Measurements from ENCODE around the gene HNRNPC. TPM values are rescaled to one million over a fixed set of nuclear protein-coding genes. Genes with fewer than 3 reads are reported as not detected.
"Not testable (repeated sequence)": the region's sequence is repeated elsewhere in the genome, so short reads cannot be mapped to it uniquely, and the experiment has no call there.

HNRNPC gene
- total and polyA plus RNA-seq, 2 of the 8 experiments (the other 6 are each of a cell fraction or from before 2014, with no cell fraction given): 781 to 1,207 TPM

- H2AK5ac ChIP-seq (ENCODE audit: low read depth, low read length); H3K9ac ChIP-seq (replicated peaks in 1 of 4; ENCODE audit: extremely low read depth in 1 of 4, low read depth in 3 of 4, low read length in 3 of 4); H2BK20ac ChIP-seq (ENCODE audit: low read length); H2BK12ac ChIP-seq (ENCODE audit: low read depth, low read length); H3K4me3 ChIP-seq (ENCODE audit: extremely low read depth in 1 of 4, insufficient read depth in 2 of 4, low read depth in 3 of 4, low read length in 4 of 4); H3K27me3 ChIP-seq (replicated peaks in 1 of 4; ENCODE audit: control insufficient read depth in 3 of 4, extremely low read depth in 1 of 4, insufficient read depth in 3 of 4, low read length in 3 of 4); H2BK5ac ChIP-seq (ENCODE audit: low read depth, low read length); H3K4me1 ChIP-seq (replicated peaks in 1 of 4; ENCODE audit: control insufficient read depth in 3 of 4, insufficient read depth in 4 of 4, low read length in 3 of 4); H3K56ac ChIP-seq (replicated peaks; ENCODE audit: insufficient read length, low read depth, low read length); H3K14ac ChIP-seq (ENCODE audit: insufficient read length); H3K79me1 ChIP-seq (ENCODE audit: low read depth, low read length); H2BK15ac ChIP-seq (ENCODE audit: low read length); H2BK120ac ChIP-seq (replicated peaks; ENCODE audit: low read depth, low read length); H3K9me3 ChIP-seq (ENCODE audit: insufficient read depth in 2 of 2, low read depth in 1 of 2, low read length in 1 of 2); H3K18ac ChIP-seq (ENCODE audit: extremely low read depth, low read length); H4K91ac ChIP-seq (replicated peaks; ENCODE audit: insufficient read length, low read length); H3K23ac ChIP-seq (ENCODE audit: insufficient read length); FAIRE-seq; H2AFZ ChIP-seq (ENCODE audit: low read length); H4K5ac ChIP-seq (ENCODE audit: insufficient read length, low read depth, low read length); H3K27ac ChIP-seq (ENCODE audit: low read depth, low read length); H3K23me2 ChIP-seq (ENCODE audit: low read depth, low read length); H4K8ac ChIP-seq (ENCODE audit: extremely low read depth, insufficient read depth, low read length); H3K4ac ChIP-seq (replicated peaks; ENCODE audit: insufficient read length, low read depth, low read length): not testable (repeated sequence)
- POLR2A ChIA-PET (ENCODE audit: partially characterized antibody): interaction anchor here (0.7 to 24.2 kb wide), 20 partner anchors 4 to 301 kb away, joined by 3 to 836 read pairs (median 4); partner anchors contain the start of gene SUPT16H
- CTCF ChIA-PET (ENCODE audit: partially characterized antibody): interaction anchor here (1.4 to 1.6 kb wide), 3 partner anchors 8 to 14 kb away, joined by 4 to 6 read pairs (median 4); no protein-coding TSS in a partner anchor
- WGBS, 2 experiments (ENCODE audit: extremely low coverage in 1 of 2, insufficient coverage in 1 of 2, insufficient read length in 1 of 2, insufficient replicate concordance in 2 of 2, low coverage in 1 of 2, low lambda C conversion rate in 2 of 2, missing lambda C conversion rate in 1 of 2): 95% methylated on average over 8 of the region's 8 CpGs; no CpG with 5 or more reads in 1 of the 2 experiments
- Histone ChIP-seq H3K79me2 (ENCODE audit: control insufficient read depth in 1 of 2, insufficient read depth in 2 of 2, low read length in 2 of 2) (peaks cover 62 to 99% of the 10 kb centered on the region in 2 experiments), H3K36me3 (ENCODE audit: control insufficient read depth in 2 of 4, insufficient read depth in 4 of 4, low read length in 3 of 4) (peaks cover 7 to 93% (median 45%) of the 10 kb centered on the region in 4 experiments), H3K4me2 (ENCODE audit: insufficient read depth in 1 of 2, low read depth in 2 of 2, low read length in 2 of 2) (peak overlapping the region in 1 of 2 experiments; percentile 15; a peak in 2 of 4 replicates), H4K20me1 (replicated peaks in 1 of 2; ENCODE audit: control insufficient read depth in 1 of 2, insufficient read depth in 2 of 2, low read length in 2 of 2) (peaks cover 27 to 59% of the 10 kb centered on the region in 2 experiments)
- peak in 1 of 2 experiments; percentile 33 for DNase-seq (ENCODE audit: low read depth in 1 of 2, low spot score in 2 of 2)
- TF ChIP-seq POLR2AphosphoS5 (IDR thresholded peaks at IDR 0.05; ENCODE audit: low read depth, low read length): peak; percentile 77
Measured at GRCh38 chr14:21256102-21256447, 13.2 kb downstream of the HNRNPC start.

All from H1 (cell line).